Ishikawa (cell line): ENCODE data around the gene EPB41L2.

Experiments
- CEBPB ChIP-seq: IDR thresholded peaks from 2 replicates; pipeline ENCODE4 v1.6.1; 2012
- CREB1 ChIP-seq: IDR thresholded peaks from 2 replicates; pipeline ENCODE4 v1.6.1; 2012; ENCODE audit warnings: low read depth
- EGR1 ChIP-seq: IDR thresholded peaks from 2 replicates; pipeline ENCODE4 v1.6.1; 2012
- EP300 ChIP-seq: IDR thresholded peaks from 2 replicates; pipeline ENCODE4 v1.6.1; 2012; ENCODE audit warnings: borderline replicate concordance
- MAX ChIP-seq: IDR thresholded peaks from 2 replicates; pipeline ENCODE4 v1.6.1; 2012
- NFIC ChIP-seq: IDR thresholded peaks from 2 replicates; pipeline ENCODE4 v1.6.1; 2012
- REST ChIP-seq: IDR thresholded peaks from 2 replicates; pipeline ENCODE4 v1.6.1; 2012; ENCODE audit warnings: low read depth, mild to moderate bottlenecking
- TAF1 ChIP-seq: IDR thresholded peaks from 2 replicates; pipeline ENCODE4 v1.6.1; 2012; ENCODE audit warnings: low read depth, mild to moderate bottlenecking
- TCF12 ChIP-seq: IDR thresholded peaks from 2 replicates; pipeline ENCODE4 v1.6.1; 2012; ENCODE audit warnings: low read depth
- USF1 ChIP-seq: IDR thresholded peaks from 2 replicates; pipeline ENCODE4 v1.6.1; 2012
- YY1 ChIP-seq: IDR thresholded peaks from 2 replicates; pipeline ENCODE4 v1.6.1; 2012; ENCODE audit warnings: low read depth
- ZBTB7A ChIP-seq: IDR thresholded peaks from 2 replicates; pipeline ENCODE4 v1.6.1; 2012; ENCODE audit warnings: low read depth

- TF ChIP-seq NFIC (no peak), EP300 (no peak), CREB1 (no peak), MAX (no peak), TAF1 (no peak), REST (no peak), EGR1 (no peak), USF1 (no peak), CEBPB (no peak), TCF12 (no peak), YY1 (no peak), ZBTB7A (no peak)
Measured at GRCh38 chr6:130969791-130970491, 93.1 kb downstream of the EPB41L2 start.
